Skin epidermis (tissue), 12 donors: ENCODE results near the gene LRRC45.
A peak's percentile ranks its signal among the peaks of the same experiment; 100 is the strongest.
"Not testable (repeated sequence)": the region's sequence is repeated elsewhere in the genome, so short reads cannot be mapped to it uniquely, and the experiment has no call there.

ENCODE experiments used
- H3K27ac ChIP-seq, 21 experiments: fragments of 200-600 bp; sonication (generic) in 11 of 21; one replicate each; pipeline ENCODE4 v1.5.0; 2020; ENCODE audit warnings: mild to moderate bottlenecking in 3 of 21, inconsistent platforms in 2 of 21, moderate library complexity in 2 of 21
- H3K4me3 ChIP-seq, 7 experiments: fragments of 200-600 bp; sonication (generic) in 2 of 7; one replicate each; pipeline ENCODE4 v1.5.0; 2020; ENCODE audit warnings: inconsistent platforms in 2 of 7, mild to moderate bottlenecking in 2 of 7, moderate library complexity in 1 of 7

The LRRC45 gene

GRCh38 chr17:82022981-82023446 is at the start of gene LRRC45:
Gene LRRC45, plus strand, starts transcription at chr17:82023305. Its CDS starts 339 bp downstream, at chr17:82023644.
- H3K27ac ChIP-seq = peak within 1 kb of the TSS; percentile 40 to 87 (median 77)
- peak within 1 kb of the TSS; percentile 66 to 99 (median 79) for H3K4me3 ChIP-seq

- Histone ChIP-seq H3K27ac (no peak overlapping the region), H3K4me3 (no peak overlapping the region)
Observed at GRCh38 chr17:81973432-81973831, 49.7 kb upstream of the LRRC45 start.

GRCh38 chr17:81976332-81977210 is 46.5 kb upstream of the LRRC45 start:
- peak overlapping the region; percentile 51 to 96 (median 80) for H3K4me3 ChIP-seq
- peak overlapping the region; percentile 69 to 98 (median 95) for H3K27ac ChIP-seq

- H3K27ac ChIP-seq = peak within 1 kb of the TSS; percentile 69 to 98 (median 95)
- H3K4me3 ChIP-seq = peak within 1 kb of the TSS; percentile 51 to 96 (median 80)
Observed at GRCh38 chr17:81977211-81977808, 45.8 kb upstream of the LRRC45 start, which contains the start of gene ASPSCR1. Gene ASPSCR1, plus strand, starts transcription at chr17:81977629. Its CDS starts 18 bp downstream, at chr17:81977647.

- H3K4me3 ChIP-seq = peak overlapping the region; percentile 51 to 96 (median 80)
- peak overlapping the region in 5 of 21 experiments; percentile 85 to 97 (median 95) for H3K27ac ChIP-seq
Observed at GRCh38 chr17:81978524-81979298, 44.4 kb upstream of the LRRC45 start.

- H3K27ac ChIP-seq = no peak overlapping the region
- H3K4me3 ChIP-seq = no peak overlapping the region
Observed at GRCh38 chr17:81980122-81980521, 43.0 kb upstream of the LRRC45 start.

- H3K27ac ChIP-seq = no peak overlapping the region
- no peak overlapping the region for H3K4me3 ChIP-seq
Observed at GRCh38 chr17:81980707-81981343, 42.3 kb upstream of the LRRC45 start.

GRCh38 chr17:81981511-81981910 is 41.6 kb upstream of the LRRC45 start:
- not testable (repeated sequence) for H3K4me3 ChIP-seq, H3K27ac ChIP-seq

GRCh38 chr17:81983011-81983638 is 40.0 kb upstream of the LRRC45 start:
- no peak overlapping the region for H3K4me3 ChIP-seq
- H3K27ac ChIP-seq = no peak overlapping the region

- Histone ChIP-seq H3K27ac (no peak overlapping the region), H3K4me3 (no peak overlapping the region)
Observed at GRCh38 chr17:81983639-81984373, 39.3 kb upstream of the LRRC45 start.

GRCh38 chr17:81984773-81985410 is 38.2 kb upstream of the LRRC45 start:
- Histone ChIP-seq H3K4me3 (no peak overlapping the region), H3K27ac (no peak overlapping the region)

GRCh38 chr17:81986606-81987005 is 36.5 kb upstream of the LRRC45 start:
- Histone ChIP-seq H3K27ac (no peak overlapping the region), H3K4me3 (no peak overlapping the region)

- H3K4me3 ChIP-seq = no peak overlapping the region
Observed at GRCh38 chr17:81987161-81987770, 35.8 kb upstream of the LRRC45 start.

GRCh38 chr17:81990836-81991683 is 32.0 kb upstream of the LRRC45 start:
- H3K27ac ChIP-seq = peak overlapping the region in 6 of 21 experiments; percentile 37 to 61 (median 42)
- no peak overlapping the region for H3K4me3 ChIP-seq

More at GRCh38 chr17:81987161-81987770, 35.8 kb upstream of the LRRC45 start:
- H3K27ac ChIP-seq = no peak overlapping the region

GRCh38 chr17:81991684-81992305 is 31.3 kb upstream of the LRRC45 start:
- H3K27ac ChIP-seq = peak overlapping the region in 8 of 21 experiments; percentile 37 to 65 (median 42)
- H3K4me3 ChIP-seq = peak overlapping the region in 1 of 7 experiments; percentile 16
